ENCODE results near the gene ARHGAP28. TPM values are rescaled to one million over a fixed set of nuclear protein-coding genes. Genes with fewer than 3 reads are reported as not detected.

The ARHGAP28 gene
- total RNA-seq, 6 donors from 2014 or later, result 4.1 to 18.9 (median 11.3) TPM

DNA sequence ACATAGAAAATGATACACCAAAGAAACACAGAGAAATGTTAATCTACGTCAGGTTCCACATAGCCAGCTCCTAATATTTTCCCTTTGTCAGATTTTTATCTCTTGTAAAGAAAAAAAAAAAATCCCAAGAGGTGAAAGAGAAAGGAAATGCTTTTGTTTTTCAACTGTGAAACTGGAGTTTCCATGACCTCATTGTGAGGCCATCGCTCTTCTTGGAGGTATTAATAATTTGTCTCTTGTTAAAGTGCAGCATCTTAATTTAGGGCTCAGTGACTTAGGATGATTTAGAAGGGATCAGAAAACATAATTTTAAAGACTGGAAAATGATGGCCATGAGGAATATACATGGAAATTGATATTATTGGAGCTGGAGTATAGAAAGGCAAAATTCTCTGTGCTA lies 21.7 kb downstream of the ARHGAP28 start:
- H3K4me3 ChIP-seq, result no peak overlapping the region
- H3K27ac ChIP-seq, result no peak overlapping the region
- WGBS, 2 donors, result 58 to 64% methylated on average over 2 of the region's 2 CpGs
- DNase-seq (no peak), ATAC-seq (ENCODE audit: low FRiP score in 2 of 2) (peak in 1 of 2 donors; percentile 36)
- H3K4me1 ChIP-seq, result no peaks in the 10 kb centered on the region
- TF ChIP-seq POLR2AphosphoS5 (IDR thresholded peaks at IDR 0.05), result no peak
- TF ChIP-seq CTCF (IDR thresholded peaks at IDR 0.05), result no peak
- peaks cover 0 to 4% (median 0%) of the 10 kb centered on the region in 4 donors for H3K9me3 ChIP-seq
- no peaks in the 10 kb centered on the region for H3K36me3 ChIP-seq
- H3K27me3 ChIP-seq, result no peaks in the 10 kb centered on the region

DNA sequence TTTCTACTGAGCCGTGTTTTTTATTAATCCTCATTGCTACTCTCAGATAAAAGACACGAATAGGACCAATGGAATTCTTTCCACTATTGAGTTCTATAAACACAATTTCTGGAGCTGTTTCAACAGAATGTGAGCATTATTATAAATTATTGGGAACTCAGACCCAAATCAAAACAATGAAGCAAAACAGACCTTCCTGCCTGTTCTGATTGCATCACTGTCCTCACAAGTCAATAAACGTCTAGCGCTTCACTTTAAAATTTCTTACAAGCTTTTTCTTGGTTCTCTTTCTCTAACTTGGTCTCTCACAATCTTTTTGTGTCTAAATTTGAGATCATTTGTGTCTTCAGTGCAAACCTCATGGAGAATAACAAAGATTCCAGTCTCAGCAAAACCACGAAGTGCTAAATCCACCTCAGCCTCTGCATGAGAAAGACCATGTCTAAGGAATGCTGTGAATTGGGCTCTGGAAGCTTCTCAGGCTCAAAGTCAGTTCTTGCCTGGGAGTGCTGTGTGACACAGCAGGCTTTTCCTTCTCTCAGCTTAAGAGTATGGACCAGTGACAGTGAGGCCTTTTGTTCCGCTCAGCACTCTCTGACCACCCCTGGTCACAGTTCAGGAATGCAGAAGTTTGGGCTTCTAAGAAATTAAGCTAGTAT lies 22.8 kb downstream of the ARHGAP28 start:
- Histone ChIP-seq H3K36me3 (no peaks in the 10 kb centered on the region), H3K4me3 (no peak overlapping the region), H3K4me1 (no peaks in the 10 kb centered on the region), H3K27me3 (no peaks in the 10 kb centered on the region), H3K9me3 (peaks cover 0 to 4% (median 0%) of the 10 kb centered on the region in 4 donors), H3K27ac (peak overlapping the region; percentile 0 to 50 (median 39))
- TF ChIP-seq EP300 (IDR thresholded peaks at IDR 0.05) (no peak), POLR2A (IDR thresholded peaks at IDR 0.05) (no peak), POLR2AphosphoS5 (IDR thresholded peaks at IDR 0.05) (no peak), CTCF (IDR thresholded peaks at IDR 0.05) (no peak)
- no peak for DNase-seq
- ATAC-seq (ENCODE audit: low FRiP score in 2 of 2), result peak in 1 of 2 donors; percentile 59
- WGBS, 2 donors, result 43 to 60% methylated on average over 6 of the region's 6 CpGs

- no peaks in the 10 kb centered on the region for H3K4me1 ChIP-seq
- no peak overlapping the region for H3K27ac ChIP-seq
- no peaks in the 10 kb centered on the region for H3K36me3 ChIP-seq
- DNase-seq (no peak), ATAC-seq (ENCODE audit: low FRiP score in 2 of 2) (no peak)
- no peaks in the 10 kb centered on the region for H3K27me3 ChIP-seq
- 81 to 82% methylated on average over 5 of the region's 5 CpGs for WGBS, 2 donors
- H3K4me3 ChIP-seq, result no peak overlapping the region
- H3K9me3 ChIP-seq, result peaks cover 0 to 4% (median 0%) of the 10 kb centered on the region in 4 donors
- TF ChIP-seq EP300 (IDR thresholded peaks at IDR 0.05), result no peak
- TF ChIP-seq POLR2A (IDR thresholded peaks at IDR 0.05), result no peak
- TF ChIP-seq POLR2AphosphoS5 (IDR thresholded peaks at IDR 0.05), result no peak
- no peak for TF ChIP-seq CTCF (IDR thresholded peaks at IDR 0.05)
Observed at GRCh38 chr18:6755107-6755506, 25.6 kb downstream of the ARHGAP28 start.

- 80 to 87% methylated on average over 4 of the region's 4 CpGs for WGBS, 2 donors
- DNase-seq (no peak), ATAC-seq (ENCODE audit: low FRiP score in 2 of 2) (no peak)
- Histone ChIP-seq H3K4me1 (no peaks in the 10 kb centered on the region), H3K9me3 (no peaks in the 10 kb centered on the region), H3K27me3 (no peaks in the 10 kb centered on the region), H3K4me3 (no peak overlapping the region), H3K27ac (no peak overlapping the region), H3K36me3 (no peaks in the 10 kb centered on the region)
- no peak for TF ChIP-seq CTCF (IDR thresholded peaks at IDR 0.05)
- TF ChIP-seq POLR2AphosphoS5 (IDR thresholded peaks at IDR 0.05), result no peak
- TF ChIP-seq POLR2A (IDR thresholded peaks at IDR 0.05), result no peak
- TF ChIP-seq EP300 (IDR thresholded peaks at IDR 0.05), result no peak
Observed at GRCh38 chr18:6757931-6758330, 28.4 kb downstream of the ARHGAP28 start.

GRCh38 chr18:6759579-6759978 lies 30.1 kb downstream of the ARHGAP28 start:
- Histone ChIP-seq H3K36me3 (no peaks in the 10 kb centered on the region), H3K4me1 (no peaks in the 10 kb centered on the region), H3K27ac (no peak overlapping the region), H3K9me3 (no peaks in the 10 kb centered on the region), H3K4me3 (no peak overlapping the region), H3K27me3 (no peaks in the 10 kb centered on the region)
- 29 to 44% methylated on average over 2 of the region's 2 CpGs for WGBS, 2 donors
- TF ChIP-seq CTCF (IDR thresholded peaks at IDR 0.05), result no peak
- no peak for TF ChIP-seq POLR2AphosphoS5 (IDR thresholded peaks at IDR 0.05)
- TF ChIP-seq POLR2A (IDR thresholded peaks at IDR 0.05), result no peak
- no peak for TF ChIP-seq EP300 (IDR thresholded peaks at IDR 0.05)
- ATAC-seq (ENCODE audit: low FRiP score in 2 of 2), result no peak
- DNase-seq, result no peak

All from upper lobe of left lung (tissue), 6 donors.